Urothelium cell line (cell line): ENCODE results near the gene OR2V1.
"Not testable (repeated sequence)": the region's sequence is repeated elsewhere in the genome, so short reads cannot be mapped to it uniquely, and the experiment has no call there.

Source experiments
- DNase-seq: peaks from one replicate; pipeline ENCODE4 v3.0.0; 2011; ENCODE audit warnings: low spot score, mixed read lengths
- FAIRE-seq: peaks from 2 replicates; lab custom pipeline; 2011; peaks lifted over from hg19 to GRCh38; lab: Jason Lieb, UNC

Gene OR2V1

DNA sequence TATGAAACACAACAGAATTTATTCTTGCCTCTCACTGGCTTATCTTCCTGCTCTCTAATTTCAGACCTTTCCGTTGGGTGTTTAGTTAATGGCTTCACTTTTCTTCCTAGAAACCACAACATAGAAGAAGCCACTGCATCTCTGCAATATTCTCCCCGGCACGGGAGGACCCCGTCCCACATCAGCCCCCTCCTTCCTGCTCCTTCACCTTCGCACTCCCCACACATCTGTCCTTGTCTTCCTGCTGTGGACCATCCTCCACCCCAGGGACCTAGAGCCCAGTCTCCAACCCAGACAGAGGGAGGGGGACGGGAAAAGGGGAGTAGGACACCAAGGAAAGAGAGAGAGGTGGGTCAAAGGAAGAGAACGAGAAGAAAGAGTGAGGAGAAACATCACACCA is 1.4 kb downstream of the OR2V1 start:
- no peak for DNase-seq
- FAIRE-seq: no peak

DNA sequence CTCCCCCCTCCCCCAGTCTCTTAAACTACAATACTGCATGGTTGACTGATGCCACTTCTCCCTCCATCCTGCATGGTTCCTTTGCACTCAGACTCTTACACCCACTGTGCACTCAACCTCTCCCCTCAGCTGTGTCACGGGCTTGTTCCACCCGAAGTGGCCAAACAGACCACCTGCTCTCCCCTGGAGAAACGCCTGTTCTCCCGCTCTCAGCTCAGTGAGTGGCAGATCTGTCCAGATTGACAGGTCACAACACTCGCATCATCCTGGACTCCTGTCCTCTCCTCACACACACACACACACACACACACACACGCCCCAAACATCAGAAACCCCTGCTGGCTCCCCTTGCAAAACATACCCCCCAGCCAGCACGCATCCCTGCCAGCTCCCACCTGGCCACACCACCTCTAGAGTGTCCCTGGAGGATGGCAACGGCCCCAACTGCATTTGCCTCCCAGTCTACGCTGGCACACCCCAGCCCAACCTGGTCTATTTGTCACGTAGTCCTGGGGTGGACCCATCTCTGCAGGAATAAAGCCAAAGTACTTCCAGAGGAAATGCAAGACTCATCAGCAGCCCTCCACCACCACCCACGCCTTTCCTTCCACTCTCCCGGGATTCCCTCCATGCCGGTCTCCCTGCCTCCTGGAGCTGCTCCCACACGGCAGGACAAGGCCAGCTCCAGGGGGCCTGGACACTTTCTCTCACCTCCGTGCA is 2.9 kb downstream of the OR2V1 start:
- DNase-seq: no peak

DNA sequence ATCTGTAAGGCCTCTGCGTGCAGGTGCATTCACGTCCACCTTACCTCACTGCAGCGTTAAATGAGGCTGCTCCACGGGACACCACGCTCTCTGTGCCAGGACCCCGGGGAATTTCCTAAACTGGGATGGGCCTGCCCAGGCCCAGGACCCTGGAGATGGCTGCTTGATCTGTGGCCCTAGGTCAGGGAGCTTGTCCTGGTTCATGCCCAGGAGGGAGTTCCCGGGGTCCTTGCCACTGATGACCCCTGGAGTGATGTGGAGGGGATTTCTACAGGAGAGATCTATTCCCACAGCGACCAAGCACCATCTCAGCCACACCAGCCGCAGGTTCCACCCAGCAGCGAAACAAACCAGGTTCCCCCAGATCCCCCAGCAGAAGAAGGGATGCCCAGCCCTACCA is 3.5 kb downstream of the OR2V1 start:
- FAIRE-seq: no peak
- DNase-seq: no peak

More for the DNA sequence above, 2.9 kb downstream of the OR2V1 start:
- FAIRE-seq: no peak

DNA sequence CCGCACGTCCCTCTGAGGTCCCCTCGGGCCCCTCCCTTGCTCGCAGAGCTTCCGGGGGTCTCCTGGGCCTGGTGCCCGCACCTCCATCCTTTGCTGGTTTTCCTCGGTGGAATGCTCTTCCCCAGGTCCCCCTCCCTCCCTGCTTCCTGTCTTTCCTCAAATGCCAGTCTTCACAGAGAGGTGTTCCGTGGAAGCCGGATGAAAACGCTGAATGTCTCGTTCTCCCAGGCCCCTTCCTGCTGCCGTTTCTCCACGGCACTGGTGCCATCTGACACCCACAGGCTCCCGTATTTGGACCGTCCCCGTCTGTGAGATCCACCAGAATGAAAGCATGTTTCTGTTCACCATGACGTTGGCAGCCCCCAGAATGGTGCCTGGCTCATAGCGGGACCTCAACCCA is 4.1 kb downstream of the OR2V1 start:
- no peak for FAIRE-seq
- no peak for DNase-seq

DNA sequence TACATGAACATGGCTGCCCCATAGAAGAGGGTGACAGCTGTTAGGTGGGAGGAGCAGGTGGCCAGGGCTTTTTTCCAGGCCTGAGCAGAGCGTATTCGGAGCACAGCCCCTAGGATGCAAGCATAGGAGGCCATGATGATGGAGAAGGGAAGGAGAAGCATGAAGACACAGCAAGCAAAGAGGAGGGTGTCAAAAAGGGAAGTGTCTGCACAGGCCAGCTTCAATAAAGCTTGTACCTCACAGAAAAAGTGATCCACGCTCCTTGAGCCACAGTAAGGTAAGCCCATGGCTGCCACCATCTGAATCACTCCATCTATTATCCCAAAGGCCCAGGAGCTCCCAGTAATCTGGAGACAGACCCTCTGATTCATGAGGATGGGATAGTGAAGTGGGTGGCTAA is 6.4 kb downstream of the OR2V1 start:
- peak; percentile 5 for FAIRE-seq
- no peak for DNase-seq

DNA sequence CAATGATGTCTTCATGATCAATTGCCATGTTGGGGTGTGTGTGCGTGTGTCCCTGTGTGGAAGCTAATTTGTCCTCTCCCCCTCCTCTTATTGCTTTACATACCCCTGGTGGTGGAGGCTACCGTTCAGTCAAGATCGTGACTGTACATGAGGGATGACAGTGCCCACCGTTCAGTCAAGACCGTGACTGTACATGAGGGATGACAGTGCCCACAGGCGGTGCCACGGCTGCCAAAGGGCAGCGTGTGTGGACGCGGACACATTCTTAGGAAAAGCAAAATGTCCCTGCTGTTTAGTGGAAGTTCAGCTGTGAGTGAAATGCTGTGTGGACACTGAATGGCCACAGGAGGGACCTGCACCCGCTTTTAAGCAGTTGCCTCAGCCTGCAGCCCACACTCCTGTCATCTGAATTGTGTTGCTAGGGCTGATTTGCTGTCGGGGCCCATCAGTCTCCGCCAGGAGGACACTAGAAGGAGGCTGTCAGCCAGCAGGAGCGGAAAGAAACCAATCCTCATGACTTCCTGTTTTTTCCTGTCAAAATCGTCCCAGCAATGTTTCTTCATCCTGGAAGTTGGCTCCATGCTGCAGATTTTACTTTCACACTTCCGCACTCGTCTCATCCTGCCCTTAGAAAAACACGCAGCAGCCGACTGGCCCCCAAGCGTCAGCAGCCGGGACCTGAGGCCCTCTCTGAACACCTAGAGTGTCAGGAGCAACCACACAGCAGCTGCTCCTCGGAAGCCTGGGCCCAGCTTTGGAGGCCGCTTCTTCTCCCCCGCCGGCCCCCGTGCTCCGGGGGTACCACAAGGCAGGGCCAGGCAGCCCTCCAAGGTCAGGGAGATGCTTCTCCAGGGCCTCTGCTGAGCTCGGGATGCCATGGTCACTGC is 9.1 kb downstream of the OR2V1 start:
- peak; percentile 30 for FAIRE-seq
- no peak for DNase-seq

DNA sequence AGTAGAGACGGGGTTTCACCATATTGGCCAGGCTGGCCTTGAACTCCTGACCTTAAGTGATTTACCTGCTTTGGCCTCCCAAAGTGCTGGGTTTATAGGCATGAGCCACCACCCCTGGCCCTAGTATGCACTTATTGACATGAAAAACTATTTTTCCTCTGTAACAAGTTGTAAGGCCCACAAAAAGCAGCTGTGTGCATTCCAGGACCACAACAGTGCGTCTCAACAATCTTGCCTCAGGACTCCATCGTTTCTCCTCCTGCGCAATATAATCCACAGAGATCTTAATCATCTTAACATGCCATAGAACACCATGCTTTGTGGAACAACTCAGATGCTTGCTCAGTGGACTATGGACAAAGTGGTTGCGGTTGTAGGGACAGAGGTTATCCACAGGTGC is 10.2 kb downstream of the OR2V1 start:
- DNase-seq (no peak), FAIRE-seq (no peak)

DNA sequence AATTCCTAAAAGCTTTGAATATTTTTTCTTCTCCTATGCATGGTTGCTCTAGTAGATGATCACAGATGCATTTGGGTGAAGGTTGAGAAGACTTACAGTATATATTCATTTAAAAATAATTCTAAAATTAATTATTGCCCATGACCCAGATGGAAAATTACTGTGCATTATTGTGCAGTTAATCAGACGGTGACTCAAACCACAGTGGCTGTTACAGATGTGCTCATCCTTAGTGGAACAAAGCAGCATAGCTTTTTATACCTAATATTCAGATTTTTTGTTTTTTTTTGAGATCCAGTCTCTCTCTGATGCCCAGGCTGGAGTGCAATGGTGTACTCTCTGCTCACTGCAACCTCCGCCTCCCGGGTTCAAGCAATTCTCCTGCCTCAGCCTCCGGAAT is 10.7 kb downstream of the OR2V1 start:
- DNase-seq (peak; percentile 48), FAIRE-seq (no peak)

DNA sequence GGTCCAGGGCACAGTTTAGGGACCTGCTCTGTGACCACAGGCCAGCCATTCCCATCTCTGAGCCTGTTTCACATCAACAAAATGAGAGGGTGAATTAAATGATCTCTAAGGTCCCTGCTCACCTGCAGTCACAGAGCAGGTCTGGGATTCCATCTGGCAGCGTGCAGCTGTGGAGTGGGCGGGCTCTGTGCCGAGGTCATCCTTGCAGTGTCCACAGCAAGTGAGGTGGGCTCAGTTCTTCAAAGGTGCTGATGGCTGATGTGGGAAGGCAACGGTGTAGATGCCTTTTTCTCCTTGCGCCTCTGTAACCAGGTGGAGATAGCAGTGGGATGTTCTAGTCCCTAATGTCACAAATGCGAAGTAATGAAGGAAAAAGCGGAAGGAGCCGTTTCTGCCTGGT is 11.9 kb downstream of the OR2V1 start:
- FAIRE-seq: no peak
- no peak for DNase-seq

DNA sequence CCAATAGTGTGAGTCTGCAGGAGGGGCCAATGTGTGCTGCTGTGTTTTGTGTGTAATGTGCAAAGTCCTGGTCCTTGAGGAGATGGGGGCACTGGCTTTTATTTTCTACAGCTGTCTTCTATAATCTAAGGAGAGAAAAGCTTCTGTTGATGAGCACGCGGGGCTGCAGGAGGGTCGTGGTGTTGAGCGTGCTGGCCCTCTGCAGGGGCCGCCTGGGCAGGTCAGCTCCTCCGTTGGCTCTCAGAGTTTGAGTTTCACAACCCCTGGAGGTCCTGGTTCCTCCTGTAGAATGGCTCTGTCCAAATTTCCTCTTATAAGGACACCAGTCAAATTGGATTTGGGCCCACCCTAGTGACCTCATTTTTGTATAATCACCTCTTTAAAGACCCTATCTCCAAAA is 12.6 kb downstream of the OR2V1 start:
- no peak for FAIRE-seq

DNA sequence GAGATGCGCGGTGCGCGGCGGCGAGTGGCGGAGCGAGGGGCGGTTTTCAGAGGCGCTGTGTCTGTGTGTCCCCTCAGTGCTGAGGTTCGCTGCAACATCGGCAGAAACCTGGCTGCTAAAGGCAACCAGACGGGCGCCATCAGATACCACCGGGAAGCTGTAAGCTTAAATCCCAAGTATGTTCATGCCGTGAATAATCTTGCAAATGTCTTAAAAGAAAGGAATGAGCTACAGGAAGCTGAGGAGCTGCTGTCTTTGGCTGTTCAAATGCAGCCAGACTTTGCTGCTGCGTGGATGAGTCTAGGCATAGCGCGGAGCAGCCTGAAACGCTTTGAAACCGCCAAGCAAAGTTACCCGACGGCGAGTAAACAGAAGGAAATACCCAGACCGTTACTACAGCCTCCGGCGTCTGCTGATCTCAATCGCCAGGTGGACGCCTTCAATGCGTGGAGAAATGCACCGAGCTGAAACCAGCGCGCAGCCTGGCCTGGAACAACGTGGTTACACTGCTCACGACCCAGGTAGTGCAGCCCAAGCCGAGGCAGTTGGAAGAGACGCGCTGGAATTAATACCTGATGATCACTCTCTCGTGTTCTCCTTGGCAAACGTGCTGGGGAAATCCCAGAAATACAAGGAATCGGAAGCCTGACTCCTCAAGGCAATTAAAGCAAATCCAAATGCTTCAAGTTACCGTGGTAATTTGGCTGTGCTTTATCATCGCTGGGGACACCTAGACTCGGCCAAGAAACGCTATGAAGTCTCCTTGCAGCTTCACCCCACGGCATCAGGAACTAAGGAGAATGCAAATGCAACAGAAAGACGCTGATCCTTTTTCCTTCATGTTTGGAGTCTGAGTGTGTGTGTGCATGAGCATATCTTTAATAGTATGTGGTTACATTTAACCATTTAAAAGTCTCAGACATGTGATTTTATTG is 15.9 kb downstream of the OR2V1 start:
- FAIRE-seq: peak; percentile 84
- DNase-seq: peak; percentile 67

More for the DNA sequence above, 12.6 kb downstream of the OR2V1 start:
- DNase-seq: no peak

DNA sequence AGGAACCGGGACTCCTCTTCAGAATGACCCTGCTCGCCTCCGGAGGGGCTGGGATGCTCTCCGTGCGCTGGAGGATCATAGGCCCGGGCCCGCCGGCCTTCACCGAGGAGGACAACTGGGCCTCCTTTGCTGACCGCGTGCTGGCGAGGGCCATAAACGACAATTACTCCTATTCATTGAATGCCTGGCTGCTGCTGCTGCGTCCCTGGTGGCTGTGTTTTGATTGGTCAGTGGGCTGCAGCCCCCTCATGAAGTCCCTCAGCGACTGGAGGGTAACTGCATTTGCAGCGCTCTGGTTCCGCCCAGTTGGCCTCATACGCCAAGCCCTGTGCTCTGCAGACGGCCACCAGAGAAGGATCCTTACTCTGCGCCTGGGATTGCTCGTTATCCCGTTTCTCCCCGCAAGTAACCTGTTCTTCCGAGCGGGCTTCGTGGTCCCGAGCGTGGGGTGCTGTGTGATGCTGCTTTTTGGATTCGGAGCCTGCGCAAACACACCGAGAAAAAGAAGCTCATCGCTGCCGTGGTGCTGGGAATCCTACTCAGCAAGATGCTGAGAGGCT is 16.6 kb downstream of the OR2V1 start:
- FAIRE-seq (no peak), DNase-seq (no peak)

DNA sequence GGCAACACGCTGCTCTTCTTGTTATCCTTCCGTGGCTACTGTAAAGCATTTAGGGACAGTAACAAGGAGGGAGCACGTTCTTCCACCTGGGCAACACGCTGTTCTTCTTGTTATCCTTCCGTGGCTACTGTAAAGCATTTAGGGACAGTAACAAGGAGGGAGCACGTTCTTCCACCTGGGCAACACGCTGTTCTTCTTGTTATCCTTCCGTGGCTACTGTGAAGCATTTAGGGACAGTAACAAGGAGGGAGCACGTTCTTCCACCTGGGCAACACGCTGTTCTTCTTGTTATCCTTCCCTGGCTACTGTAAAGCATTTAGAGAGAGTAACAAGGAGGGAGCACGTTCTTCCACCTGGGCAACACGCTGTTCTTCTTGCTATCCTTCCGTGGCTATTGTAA is 17.4 kb downstream of the OR2V1 start:
- not testable (repeated sequence) for DNase-seq, FAIRE-seq

DNA sequence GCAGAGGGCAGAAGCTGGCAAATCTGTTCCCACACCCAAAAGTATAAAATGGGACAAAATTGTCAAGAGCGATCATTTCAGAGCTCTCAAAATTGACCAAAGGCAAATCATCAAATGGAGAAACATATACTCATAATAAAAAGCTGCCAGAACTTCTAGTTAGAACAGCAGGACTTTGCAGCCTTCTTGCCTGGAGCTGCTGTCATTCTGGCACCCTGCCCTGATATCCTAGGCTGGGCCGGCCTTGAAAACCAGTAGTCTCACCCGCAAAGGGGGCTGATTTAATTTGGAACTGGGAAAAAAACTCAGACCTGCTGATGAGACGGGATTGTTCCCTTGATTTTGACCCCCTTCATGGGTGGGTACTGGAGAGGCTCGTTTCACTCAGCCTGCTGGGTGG is 18.5 kb downstream of the OR2V1 start:
- DNase-seq (no peak), FAIRE-seq (no peak)

DNA sequence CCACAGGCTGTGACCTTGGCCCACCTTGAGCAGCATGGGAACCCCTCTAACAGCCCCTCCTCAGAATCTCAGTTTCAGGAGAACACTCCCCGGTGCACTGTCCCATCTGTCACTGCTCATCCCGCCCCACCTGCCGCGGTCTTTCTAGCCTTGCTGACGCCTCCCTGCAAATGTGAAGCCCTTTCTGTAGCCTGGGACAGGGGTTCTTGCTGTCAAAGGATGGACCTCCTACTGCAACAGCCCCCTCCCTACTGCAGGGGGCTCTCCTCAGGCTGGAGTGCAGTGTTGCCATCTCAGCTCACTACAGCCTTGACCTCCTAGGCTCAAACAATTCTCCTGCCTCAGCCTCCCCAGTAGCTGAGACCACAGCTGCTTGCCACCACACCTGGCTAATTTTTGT is 20.0 kb downstream of the OR2V1 start:
- DNase-seq (no peak), FAIRE-seq (no peak)

DNA sequence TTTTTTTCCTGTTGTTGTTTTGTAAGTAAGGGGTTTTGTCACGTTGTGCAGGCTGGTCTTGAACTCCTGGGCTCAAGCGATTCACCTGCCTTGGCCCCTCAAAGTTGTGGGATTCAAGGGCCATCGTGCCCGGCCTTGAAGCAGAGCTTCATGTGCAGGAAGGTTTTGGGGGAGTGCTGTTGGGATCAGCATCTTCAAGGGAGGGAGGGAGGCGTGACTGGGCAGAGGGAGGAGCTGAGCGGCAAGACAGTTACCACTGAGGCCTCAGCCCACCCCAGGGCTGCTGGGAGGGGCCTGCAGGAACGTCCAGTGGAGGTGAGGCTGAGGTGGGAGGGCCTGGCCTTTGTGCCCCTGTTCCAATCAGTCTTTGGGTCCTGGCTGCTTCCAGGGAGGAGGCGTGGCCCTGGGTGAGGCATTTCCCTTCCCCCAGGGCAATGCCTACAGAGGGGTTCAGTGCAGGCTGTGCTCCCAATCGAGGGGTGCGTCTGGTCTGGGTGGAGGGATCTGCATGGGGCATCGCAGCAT is 21.4 kb downstream of the OR2V1 start:
- FAIRE-seq (no peak), DNase-seq (no peak)

DNA sequence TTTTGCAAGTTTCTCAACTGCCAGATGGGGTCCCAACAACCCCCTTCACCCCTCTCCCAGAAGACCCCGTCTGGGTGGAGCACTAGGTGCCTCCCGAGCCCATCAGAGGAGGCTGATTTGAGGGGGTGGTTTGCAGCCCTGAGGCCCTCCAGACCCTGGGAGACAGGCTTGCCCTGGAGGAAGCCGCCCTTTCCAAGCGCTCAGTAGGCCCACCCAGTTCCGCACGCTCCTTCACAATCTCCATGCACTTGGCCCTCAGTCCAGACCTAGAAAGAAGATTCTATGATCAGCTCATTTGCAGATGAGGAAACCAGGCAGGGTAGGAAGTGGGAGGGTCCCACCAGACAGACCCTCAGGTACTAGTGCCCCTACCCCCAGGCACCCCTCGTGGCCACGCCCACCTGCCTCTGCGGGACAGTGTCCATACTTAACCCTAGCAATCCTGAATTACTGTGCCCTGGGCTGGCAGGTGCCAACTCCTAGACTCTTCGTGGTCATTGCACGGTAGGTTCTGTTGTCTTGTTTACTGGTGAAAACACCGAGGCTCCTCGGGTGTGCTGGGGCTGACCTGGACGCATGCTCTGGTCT is 22.3 kb downstream of the OR2V1 start:
- FAIRE-seq (no peak), DNase-seq (no peak)

DNA sequence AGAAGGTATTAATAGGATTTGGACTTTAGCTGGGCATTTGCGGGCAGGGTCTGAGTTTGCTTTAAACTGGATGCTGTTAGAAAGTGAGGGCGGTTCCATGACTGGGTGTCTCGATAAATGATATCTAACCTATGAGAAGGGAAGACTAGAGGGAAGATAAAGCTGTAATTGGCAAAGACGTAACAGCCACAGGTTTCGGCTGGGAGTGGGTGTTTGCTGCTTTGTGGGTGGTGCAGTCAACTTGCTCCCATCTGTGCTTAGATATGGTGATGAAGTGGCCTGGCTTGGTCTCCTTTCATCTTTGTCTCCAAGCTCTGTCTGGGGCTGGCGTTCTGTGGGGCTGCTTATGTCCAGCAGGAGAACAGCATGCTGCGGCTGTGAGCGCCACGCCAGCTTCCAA is 23.3 kb downstream of the OR2V1 start:
- no peak for FAIRE-seq

DNA sequence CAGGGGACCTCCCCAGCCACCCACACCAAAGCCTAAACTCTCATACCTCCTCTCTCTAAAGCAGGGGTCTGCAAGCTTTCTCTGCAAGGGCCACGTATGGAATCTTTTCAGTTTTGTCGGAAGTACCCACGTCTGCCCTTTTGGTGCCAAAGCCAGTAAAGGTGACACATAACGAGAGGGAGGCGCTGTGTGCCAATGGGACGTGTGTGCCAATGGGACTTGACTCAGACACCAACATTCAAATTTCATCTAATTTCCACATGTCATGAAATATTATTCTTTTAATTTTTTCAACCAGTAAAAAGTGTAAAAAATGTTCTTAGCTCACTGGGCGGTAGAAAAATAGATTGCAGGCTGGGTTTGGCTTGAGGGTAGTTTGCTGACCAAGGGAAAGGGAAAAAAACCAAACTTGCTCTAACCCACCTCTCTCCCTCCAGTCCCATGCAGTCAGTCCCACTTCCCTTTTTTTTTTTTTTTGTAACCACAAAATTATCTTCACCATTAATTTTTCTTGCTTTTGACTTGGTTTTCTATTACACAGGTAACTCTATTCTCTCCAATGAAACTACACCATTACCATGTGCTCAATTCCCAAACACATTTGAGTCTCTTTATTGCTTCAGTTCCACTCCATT is 25.5 kb downstream of the OR2V1 start:
- FAIRE-seq: no peak

More for the DNA sequence above, 23.3 kb downstream of the OR2V1 start:
- no peak for DNase-seq

More for the DNA sequence above, 25.5 kb downstream of the OR2V1 start:
- no peak for DNase-seq
